ENCODE results near the gene KRCC1.
"Not testable (repeated sequence)": the region's sequence is repeated elsewhere in the genome, so short reads cannot be mapped to it uniquely, and the experiment has no call there.

KRCC1 gene

GRCh38 chr2:88003074-88003755, 52.4 kb downstream of the KRCC1 start:
- DNase-seq (ENCODE audit: low read depth in 2 of 2, low spot score in 1 of 2) = no peak

DNA sequence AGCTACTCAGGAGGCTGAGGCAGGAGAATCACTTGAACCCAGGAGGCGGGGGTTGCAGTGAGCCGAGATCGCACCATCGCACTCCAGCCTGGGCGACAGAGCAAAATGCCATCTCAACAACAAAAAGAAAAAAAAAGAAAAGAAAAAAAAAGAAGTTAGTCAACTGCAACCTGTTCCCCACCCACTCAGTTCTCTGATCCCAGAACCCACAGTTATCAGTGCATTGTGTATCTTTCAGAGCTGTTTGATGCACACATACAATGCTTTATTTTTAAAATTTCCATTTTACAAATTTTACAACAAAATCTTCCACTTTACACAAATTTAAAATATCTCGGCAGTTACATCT, 53.2 kb downstream of the KRCC1 start:
- no peak for DNase-seq (ENCODE audit: low read depth in 2 of 2, low spot score in 1 of 2)

- not testable (repeated sequence) for DNase-seq (ENCODE audit: low read depth in 2 of 2, low spot score in 1 of 2)
Measured at GRCh38 chr2:88000474-88000873, 55.1 kb downstream of the KRCC1 start.

DNA sequence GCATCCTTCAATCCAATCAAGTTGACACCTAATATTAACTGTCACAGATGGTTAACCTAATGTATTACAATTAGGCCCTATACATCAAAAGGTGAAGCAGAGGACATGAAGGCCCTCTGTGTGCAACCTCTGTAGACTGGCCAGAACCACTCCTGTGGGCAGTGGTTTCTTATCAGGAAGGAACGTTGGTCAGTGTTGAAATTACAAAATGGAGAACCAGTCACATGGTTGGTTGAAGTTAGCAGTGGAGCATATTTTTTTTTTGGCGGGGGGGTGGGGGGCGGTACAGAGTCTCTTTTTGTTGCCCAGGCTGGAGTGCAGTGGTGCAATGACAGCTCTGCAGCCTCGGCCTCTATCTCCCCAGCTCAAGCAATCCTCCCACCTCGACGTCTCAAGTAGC, 59.0 kb downstream of the KRCC1 start:
- DNase-seq (ENCODE audit: low read depth in 2 of 2, low spot score in 1 of 2) = no peak

- no peak for DNase-seq (ENCODE audit: low read depth in 2 of 2, low spot score in 1 of 2)
Measured at GRCh38 chr2:87995756-87996155, 59.8 kb downstream of the KRCC1 start.

DNA sequence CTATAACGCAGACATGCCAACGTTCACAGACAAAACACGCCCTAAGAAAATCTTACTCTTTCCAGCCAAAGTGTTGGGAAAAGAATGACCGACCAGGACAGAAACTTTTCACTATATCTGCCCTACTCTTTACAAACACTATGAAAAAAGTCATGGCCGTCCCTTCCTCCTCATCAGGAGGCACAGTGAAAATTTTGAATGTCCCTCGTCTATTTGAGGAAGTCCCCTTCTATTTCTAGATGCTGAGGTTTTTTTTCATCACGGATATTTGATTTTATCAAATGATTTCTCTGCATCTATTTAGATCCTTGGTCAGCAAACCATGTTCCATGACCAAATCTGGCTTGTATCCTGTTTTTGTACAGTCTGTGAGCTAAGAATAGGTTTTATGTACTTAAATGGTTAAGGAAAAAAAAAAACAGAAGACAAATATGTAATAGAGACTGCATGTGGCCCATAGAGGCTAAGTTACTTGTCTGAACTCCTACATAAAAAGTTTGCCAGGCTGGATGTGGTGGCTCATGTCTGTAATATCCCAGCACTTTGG, 61.2 kb downstream of the KRCC1 start:
- not testable (repeated sequence) for DNase-seq (ENCODE audit: low read depth in 2 of 2, low spot score in 1 of 2)

- not testable (repeated sequence) for DNase-seq (ENCODE audit: low read depth in 2 of 2, low spot score in 1 of 2)
Measured at GRCh38 chr2:87992569-87992968, 63.0 kb downstream of the KRCC1 start.

DNA sequence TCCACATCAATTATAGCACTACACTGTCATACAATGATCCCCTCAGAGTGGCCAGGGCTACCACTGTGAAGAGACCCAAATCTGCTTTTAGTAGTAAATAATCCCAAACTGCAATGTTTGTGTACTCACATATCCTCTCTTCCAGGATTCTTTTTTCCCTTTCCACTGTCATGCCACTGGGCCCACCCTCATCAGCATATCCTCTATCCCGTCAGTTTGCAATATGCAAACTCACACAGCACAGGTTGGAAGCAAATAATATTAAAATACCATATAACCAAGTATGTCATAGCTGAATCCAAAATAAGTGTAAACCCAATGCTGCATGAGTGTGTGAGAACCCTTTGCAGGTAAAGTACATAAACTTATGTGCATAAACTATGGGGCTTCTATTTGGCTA, 68.1 kb downstream of the KRCC1 start:
- DNase-seq (ENCODE audit: low read depth in 2 of 2, low spot score in 1 of 2) = not testable (repeated sequence)

DNA sequence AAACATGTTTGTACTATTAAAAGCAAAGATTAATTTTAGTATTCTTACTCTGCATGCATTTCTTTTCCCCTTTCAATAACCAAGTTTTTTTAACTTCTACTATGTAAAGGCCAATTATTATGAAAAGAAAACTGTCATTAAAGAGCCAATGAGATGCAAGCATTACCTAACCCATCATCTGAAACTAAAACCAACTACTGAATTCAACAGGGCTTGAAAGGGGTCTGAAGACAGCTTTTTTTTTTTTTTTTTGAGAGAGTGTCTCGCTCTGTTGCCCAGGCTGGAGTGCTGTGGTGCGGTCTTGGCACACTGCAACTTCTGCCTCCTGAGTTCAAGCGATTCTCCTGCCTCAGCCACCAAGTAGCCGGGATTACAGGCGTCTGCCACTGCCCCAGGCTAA, 69.7 kb downstream of the KRCC1 start:
- not testable (repeated sequence) for DNase-seq (ENCODE audit: low read depth in 2 of 2, low spot score in 1 of 2)

GRCh38 chr2:87981182-87981581, 74.4 kb downstream of the KRCC1 start:
- DNase-seq (ENCODE audit: low read depth in 2 of 2, low spot score in 1 of 2) = not testable (repeated sequence)
